Measurements from ENCODE around the gene RPS6KC1. TPM values are rescaled to one million over a fixed set of nuclear protein-coding genes. Genes with fewer than 3 reads are reported as not detected.

RPS6KC1 gene
- total and polyA plus RNA-seq, 4 donors: 2.9 to 41.6 (median 11.1) TPM

DNA sequence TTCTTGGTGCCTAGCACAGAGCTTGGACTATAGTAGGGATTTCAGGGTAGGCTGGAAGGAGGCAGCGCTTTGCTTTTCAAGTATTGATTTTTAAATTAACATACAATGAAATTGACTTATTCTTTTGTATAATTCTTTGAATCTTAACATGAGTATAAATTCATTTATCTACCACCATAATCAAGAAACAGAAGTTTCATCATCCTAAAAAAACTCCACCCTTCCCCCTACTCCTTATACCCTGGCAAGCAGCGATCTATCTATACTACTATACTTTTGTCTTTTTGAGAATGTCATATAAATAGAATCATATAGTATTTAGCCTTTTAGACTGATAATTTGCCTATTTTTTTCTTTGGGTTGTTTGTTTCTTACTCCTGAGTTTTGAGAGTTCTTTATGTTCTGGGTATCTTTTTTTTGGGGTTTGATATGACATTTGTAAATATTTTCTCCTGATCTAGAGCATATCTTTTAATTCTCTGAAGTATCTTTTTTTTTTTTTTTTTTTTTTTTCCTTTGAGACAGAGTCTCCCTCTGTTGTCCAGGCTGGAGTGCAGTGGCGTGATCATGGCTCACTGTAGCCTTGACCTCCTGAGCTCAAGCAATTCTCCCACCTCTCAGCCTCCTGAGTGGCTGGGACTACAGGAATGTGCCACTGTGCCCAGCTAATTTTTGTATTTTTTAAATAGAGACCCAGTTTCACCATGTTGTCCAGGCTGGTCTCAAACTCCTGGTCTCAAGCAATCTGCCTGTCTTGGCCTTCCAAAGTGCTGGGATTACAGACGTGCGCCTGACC, 6.4 kb downstream of the RPS6KC1 start:
- Histone ChIP-seq H3K9me3 (ENCODE audit: control insufficient read depth in 4 of 4, insufficient read depth in 3 of 4, low read length in 3 of 4) (no peaks in the 10 kb centered on the region), H3K36me3 (ENCODE audit: control insufficient read depth in 4 of 4, insufficient read depth in 4 of 4, low read length in 4 of 4) (no peaks in the 10 kb centered on the region), H3K27ac (ENCODE audit: low read depth in 1 of 2, low read length in 1 of 2) (no peak overlapping the region), H3K9ac (ENCODE audit: insufficient read depth in 1 of 2, low read length in 2 of 2) (no peak overlapping the region), H3K4me3 (no peak overlapping the region), H3K27me3 (ENCODE audit: control insufficient read depth in 3 of 3, insufficient read depth in 3 of 3, low read length in 2 of 3) (no peaks in the 10 kb centered on the region), H3K4me1 (ENCODE audit: control insufficient read depth in 5 of 5, insufficient read depth in 5 of 5, low read length in 5 of 5) (peaks cover 0 to 9% (median 3%) of the 10 kb centered on the region in 5 donors)
- WGBS, 2 donors: 92 to 93% methylated on average over 5 of the region's 5 CpGs
- DNase-seq: no peak
- no peak for ATAC-seq (ENCODE audit: insufficient read depth, low FRiP score)
- no peak for TF ChIP-seq CTCF (IDR thresholded peaks at IDR 0.05; ENCODE audit: control extremely low read depth, extremely low read depth)

GRCh38 chr1:213060836-213061235, 9.8 kb downstream of the RPS6KC1 start:
- Histone ChIP-seq H3K36me3 (ENCODE audit: control insufficient read depth in 4 of 4, insufficient read depth in 4 of 4, low read length in 4 of 4) (no peaks in the 10 kb centered on the region), H3K4me3 (no peak overlapping the region), H3K9me3 (ENCODE audit: control insufficient read depth in 4 of 4, insufficient read depth in 3 of 4, low read length in 3 of 4) (no peaks in the 10 kb centered on the region), H3K27ac (ENCODE audit: low read depth in 1 of 2, low read length in 1 of 2) (no peak overlapping the region), H3K9ac (ENCODE audit: insufficient read depth in 1 of 2, low read length in 2 of 2) (no peak overlapping the region), H3K4me1 (ENCODE audit: control insufficient read depth in 5 of 5, insufficient read depth in 5 of 5, low read length in 5 of 5) (no peaks in the 10 kb centered on the region), H3K27me3 (ENCODE audit: control insufficient read depth in 3 of 3, insufficient read depth in 3 of 3, low read length in 2 of 3) (no peaks in the 10 kb centered on the region)
- no peak for ATAC-seq (ENCODE audit: insufficient read depth, low FRiP score)
- 97 to 100% methylated on average over 2 of the region's 2 CpGs for WGBS, 2 donors
- DNase-seq: no peak
- no peak for TF ChIP-seq CTCF (IDR thresholded peaks at IDR 0.05; ENCODE audit: control extremely low read depth, extremely low read depth)

DNA sequence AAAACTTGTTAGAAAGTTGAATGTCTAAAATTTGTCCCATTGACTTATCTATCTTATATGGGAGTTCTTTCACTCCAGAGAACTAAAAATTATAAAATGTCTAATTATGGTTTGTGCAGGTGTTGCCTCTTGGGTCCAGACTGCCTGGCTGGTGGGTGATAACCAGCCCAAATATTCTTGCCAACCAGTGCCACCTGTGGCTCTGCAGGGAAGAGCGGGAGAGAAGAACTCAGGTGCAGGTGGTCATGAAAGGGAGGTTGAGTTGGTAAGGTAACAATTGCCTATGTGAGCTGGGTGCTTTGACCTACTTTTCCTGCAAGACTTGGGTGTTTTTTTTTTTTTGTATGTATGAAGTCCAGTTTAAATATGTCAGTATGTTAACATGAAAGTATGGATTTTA, 10.2 kb downstream of the RPS6KC1 start:
- no peak for TF ChIP-seq CTCF (IDR thresholded peaks at IDR 0.05; ENCODE audit: control extremely low read depth, extremely low read depth)
- Histone ChIP-seq H3K27me3 (ENCODE audit: control insufficient read depth in 3 of 3, insufficient read depth in 3 of 3, low read length in 2 of 3) (no peaks in the 10 kb centered on the region), H3K9ac (ENCODE audit: insufficient read depth in 1 of 2, low read length in 2 of 2) (no peak overlapping the region), H3K9me3 (ENCODE audit: control insufficient read depth in 4 of 4, insufficient read depth in 3 of 4, low read length in 3 of 4) (no peaks in the 10 kb centered on the region), H3K4me3 (no peak overlapping the region), H3K36me3 (ENCODE audit: control insufficient read depth in 4 of 4, insufficient read depth in 4 of 4, low read length in 4 of 4) (no peaks in the 10 kb centered on the region), H3K4me1 (ENCODE audit: control insufficient read depth in 5 of 5, insufficient read depth in 5 of 5, low read length in 5 of 5) (no peaks in the 10 kb centered on the region), H3K27ac (ENCODE audit: low read depth in 1 of 2, low read length in 1 of 2) (no peak overlapping the region)
- 86 to 97% methylated on average over 1 of the region's 1 CpG for WGBS, 2 donors
- no peak for ATAC-seq (ENCODE audit: insufficient read depth, low FRiP score)
- DNase-seq: no peak
